ENCODE results near the gene ABCA1. TPM values are rescaled to one million over a fixed set of nuclear protein-coding genes. Genes with fewer than 3 reads are reported as not detected.

ABCA1 gene
- total and polyA plus RNA-seq, 2 of the 13 experiments (the other 11 are each of a cell fraction or from before 2014, with no cell fraction given) = 26.8 to 63.8 TPM

GRCh38 chr9:104835161-104835560 lies 92.8 kb downstream of the ABCA1 start:
- Histone ChIP-seq H3K4me1 (ENCODE audit: insufficient read depth, low read length) (0 out of 2 replicates have a peak, but pooled peaks cover under 1% of the 10 kb centered on the region), H3K4me3 (replicated peaks in 1 of 3; ENCODE audit: insufficient read depth in 1 of 3, low read depth in 2 of 3, low read length in 3 of 3) (no peak overlapping the region), H3K36me3 (replicated peaks in 1 of 2; ENCODE audit: control insufficient read depth in 1 of 2, insufficient read depth in 2 of 2, low read length in 2 of 2) (peaks cover 51 to 81% of the 10 kb centered on the region in 2 experiments), H3K27me3 (ENCODE audit: control insufficient read depth in 1 of 2, insufficient read depth in 2 of 2, low read length in 2 of 2) (no peaks in the 10 kb centered on the region), H3K27ac (ENCODE audit: extremely low read length, insufficient read depth, low read length) (no peak overlapping the region), H3K9me3 (ENCODE audit: low read length) (no peaks in the 10 kb centered on the region), H3K4me2 (ENCODE audit: low read depth, low read length) (no peak overlapping the region), H3K9ac (ENCODE audit: insufficient read depth, low read depth, low read length) (no peak overlapping the region), H3K79me2 (ENCODE audit: insufficient read depth, low read length) (no peaks in the 10 kb centered on the region), H4K20me1 (ENCODE audit: insufficient read depth, low read length) (no peaks in the 10 kb centered on the region), H2AFZ (ENCODE audit: low read length) (no peak overlapping the region)
- no TSS peak for BruUV-seq (replicated peaks)
- no peak for TF ChIP-seq BHLHE40 (IDR thresholded peaks at IDR 0.05; ENCODE audit: low read length)
- peak; percentile 82 for TF ChIP-seq RBM22 (optimal IDR thresholded peaks at IDR 0.05; ENCODE audit: low read length)
- no peak for TF ChIP-seq PRDM4 (CRISPR knock-in tag; IDR thresholded peaks at IDR 0.05; ENCODE audit: borderline replicate concordance)
- FAIRE-seq = no peak
- CTCF ChIA-PET (ENCODE audit: low intra/inter-chr PET ratio, low total read pairs) = no interaction called here
- WGBS (ENCODE audit: low lambda C conversion rate) = 98% methylated on average over 3 of the region's 3 CpGs
- no peak for DNase-seq (ENCODE audit: low spot score)
- in situ Hi-C loops (cut with HindIII; ENCODE audit: extremely low pct_ligation_motif_present, low pct_unique_long_range_greater_than_20kb) = no loop called here
- POLR2A ChIA-PET = interaction anchor here (1.1 kb wide), 1 partner anchor 230 kb away, joined by 3 read pairs; no protein-coding TSS in a partner anchor
- ATAC-seq = peak; percentile 15; the same call in 1 of the 3 replicates
- intact Hi-C loops (cut with micrococcal nuclease; ENCODE audit: unreplicated experiment) = no loop called here

GRCh38 chr9:104833696-104834095 lies 94.3 kb downstream of the ABCA1 start:
- no peak overlapping the region for H3K4me3 ChIP-seq (replicated peaks in 1 of 3; ENCODE audit: insufficient read depth in 1 of 3, low read depth in 2 of 3, low read length in 3 of 3)
- ChIA-PET POLR2A (no interaction called here), CTCF (ENCODE audit: low intra/inter-chr PET ratio, low total read pairs) (no interaction called here)
- no peak overlapping the region for H3K27ac ChIP-seq (ENCODE audit: extremely low read length, insufficient read depth, low read length)
- no peak for TF ChIP-seq ZBTB3 (CRISPR knock-in tag; IDR thresholded peaks at IDR 0.05; ENCODE audit: borderline replicate concordance, low read depth)
- TF ChIP-seq MAFK (conservative IDR thresholded peaks at IDR 0.05 in 1 of 2, IDR thresholded peaks at IDR 0.05 in 1 of 2; ENCODE audit: low read length in 2 of 2) = peak; percentile 22 to 24; a peak in 1 of 4 replicates
- BruUV-seq (replicated peaks) = no TSS peak
- peaks cover 51 to 82% of the 10 kb centered on the region in 2 experiments for H3K36me3 ChIP-seq (replicated peaks in 1 of 2; ENCODE audit: control insufficient read depth in 1 of 2, insufficient read depth in 2 of 2, low read length in 2 of 2)
- no peak overlapping the region for H3K4me2 ChIP-seq (ENCODE audit: low read depth, low read length)
- H3K9me3 ChIP-seq (ENCODE audit: low read length) = no peaks in the 10 kb centered on the region
- ATAC-seq (no peak), FAIRE-seq (no peak), DNase-seq (ENCODE audit: low spot score) (no peak)
- no peaks in the 10 kb centered on the region for H3K79me2 ChIP-seq (ENCODE audit: insufficient read depth, low read length)
- H3K27me3 ChIP-seq (ENCODE audit: control insufficient read depth in 1 of 2, insufficient read depth in 2 of 2, low read length in 2 of 2) = no peaks in the 10 kb centered on the region
- in situ Hi-C loops (cut with HindIII; ENCODE audit: extremely low pct_ligation_motif_present, low pct_unique_long_range_greater_than_20kb) = no loop called here
- no peak overlapping the region for H3K9ac ChIP-seq (ENCODE audit: insufficient read depth, low read depth, low read length)
- no peaks in the 10 kb centered on the region; the same call in 1 of the 2 replicates for H4K20me1 ChIP-seq (ENCODE audit: insufficient read depth, low read length)
- 94% methylated on average over 6 of the region's 6 CpGs for WGBS (ENCODE audit: low lambda C conversion rate)
- intact Hi-C loops (cut with micrococcal nuclease; ENCODE audit: unreplicated experiment) = no loop called here
- H2AFZ ChIP-seq (ENCODE audit: low read length) = no peak overlapping the region
- 0 out of 2 replicates have a peak, but pooled peaks cover 8% of the 10 kb centered on the region for H3K4me1 ChIP-seq (ENCODE audit: insufficient read depth, low read length)
